ENCODE measurements around the gene EIF3K.

Gene EIF3K

GRCh38 chr19:38658462-38659306 is 39.7 kb downstream of the EIF3K start (continued):
- TF ChIP-seq KLF8 (tag by site-specific recombination; IDR thresholded peaks at IDR 0.05) (0 out of 2 replicates have a peak, but pooled peaks have one; percentile 18), ZBTB48 (tag by site-specific recombination; IDR thresholded peaks at IDR 0.05) (no peak), ZBTB49 (tag by site-specific recombination; IDR thresholded peaks at IDR 0.05; ENCODE audit: low read depth) (no peak), ATF2 (tag by site-specific recombination; IDR thresholded peaks at IDR 0.05; ENCODE audit: low read depth) (no peak), TRIM28 (IDR thresholded peaks at IDR 0.05; ENCODE audit: borderline replicate concordance, low read length) (no peak), ELK4 (IDR thresholded peaks at IDR 0.05; ENCODE audit: borderline replicate concordance, low read depth, low read length) (no peak), ZNF548 (tag by site-specific recombination; IDR thresholded peaks at IDR 0.05) (no peak), REPIN1 (tag by site-specific recombination; IDR thresholded peaks at IDR 0.05; ENCODE audit: low read depth) (no peak), ZFHX2 (tag by site-specific recombination; conservative IDR thresholded peaks at IDR 0.05) (no peak), ZNF768 (tag by site-specific recombination; IDR thresholded peaks at IDR 0.05) (no peak), ZNF48 (tag by site-specific recombination; IDR thresholded peaks at IDR 0.05) (no peak), ZBTB11 (tag by site-specific recombination; conservative IDR thresholded peaks at IDR 0.05; ENCODE audit: low read depth) (no peak), ZNF10 (tag by site-specific recombination; IDR thresholded peaks at IDR 0.05) (no peak), ZNF621 (tag by site-specific recombination; IDR thresholded peaks at IDR 0.05) (no peak), ZNF654 (tag by site-specific recombination; IDR thresholded peaks at IDR 0.05; ENCODE audit: low read depth) (no peak), ZNF488 (tag by site-specific recombination; IDR thresholded peaks at IDR 0.05) (no peak), ZEB2 (tag by site-specific recombination; IDR thresholded peaks at IDR 0.05) (peak; percentile 33; the same call in 1 of the 2 replicates), PRDM6 (tag by site-specific recombination; IDR thresholded peaks at IDR 0.05) (peak; percentile 96)
- TF ChIP-seq, protein P1, sequence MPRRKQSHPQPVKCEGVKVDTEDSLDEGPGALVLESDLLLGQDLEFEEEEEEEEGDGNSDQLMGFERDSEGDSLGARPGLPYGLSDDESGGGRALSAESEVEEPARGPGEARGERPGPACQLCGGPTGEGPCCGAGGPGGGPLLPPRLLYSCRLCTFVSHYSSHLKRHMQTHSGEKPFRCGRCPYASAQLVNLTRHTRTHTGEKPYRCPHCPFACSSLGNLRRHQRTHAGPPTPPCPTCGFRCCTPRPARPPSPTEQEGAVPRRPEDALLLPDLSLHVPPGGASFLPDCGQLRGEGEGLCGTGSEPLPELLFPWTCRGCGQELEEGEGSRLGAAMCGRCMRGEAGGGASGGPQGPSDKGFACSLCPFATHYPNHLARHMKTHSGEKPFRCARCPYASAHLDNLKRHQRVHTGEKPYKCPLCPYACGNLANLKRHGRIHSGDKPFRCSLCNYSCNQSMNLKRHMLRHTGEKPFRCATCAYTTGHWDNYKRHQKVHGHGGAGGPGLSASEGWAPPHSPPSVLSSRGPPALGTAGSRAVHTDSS (tag by site-specific recombination; IDR thresholded peaks at IDR 0.05) = no peak

Data from HEK293 (cell line).